SK-N-SH (cell line): ENCODE data around the gene TMPRSS9.

ENCODE experiments used
- CTCF ChIP-seq: fragments of 200-600 bp; sonication (generic); IDR thresholded peaks from 2 replicates; pipeline ENCODE4 v1.6.1; 2017; ENCODE audit warnings: antibody characterized with exemption, mild to moderate bottlenecking, moderate library complexity
- EZH2phosphoT487 ChIP-seq: fragments of 200-600 bp; sonication (generic); IDR thresholded peaks from 2 replicates; pipeline ENCODE4 v1.6.1; 2017; ENCODE audit warnings: low read depth, mixed run types, mild to moderate bottlenecking, antibody characterized with exemption, moderate library complexity, borderline replicate concordance
- MXI1 ChIP-seq: IDR thresholded peaks from 2 replicates; pipeline ENCODE4 v1.6.1; 2012; ENCODE audit warnings: mild to moderate bottlenecking, low read depth, low read length, improper control_type of control experiment

GRCh38 chr19:2317756-2318155 is 42.3 kb upstream of the TMPRSS9 start:
- no peak for TF ChIP-seq CTCF
- no peak for TF ChIP-seq EZH2phosphoT487
- TF ChIP-seq MXI1 = no peak
